Calu3 (cell line): ENCODE measurements around the gene GMFB. TPM values are rescaled to one million over a fixed set of nuclear protein-coding genes. Genes with fewer than 3 reads are reported as not detected.

Source experiments
- BruUV-seq: library from RNA; stranded (reverse); fragments of 400-500 nt; replicated peaks from 2 replicates; lab custom pipeline; 2021; lab: Mats Ljungman, UMichigan
- CTCF ChIA-PET: fragments of 300-600 bp; sonication (Branson Sonifier 250); formaldehyde crosslinking; loops from one replicate; lab custom pipeline; 2022; ENCODE audit warnings: antibody characterized with exemption; lab: Charles Lee
- DNase-seq: peaks from one replicate; pipeline ENCODE4 v3.0.0; 2022
- H3K27ac Mint-ChIP-seq: one replicate; pipeline ENCODE4 v1.8.0; 2022; ENCODE audit warnings: mixed read lengths; ENCODE audit not compliant: unreplicated experiment
- H3K27me3 Mint-ChIP-seq: one replicate; pipeline ENCODE4 v1.8.0; 2022; ENCODE audit warnings: mixed read lengths; ENCODE audit not compliant: unreplicated experiment
- H3K36me3 Mint-ChIP-seq: one replicate; pipeline ENCODE4 v1.8.0; 2022; ENCODE audit warnings: mild to moderate bottlenecking, moderate library complexity, mixed read lengths; ENCODE audit not compliant: insufficient read depth, unreplicated experiment
- H3K4me1 Mint-ChIP-seq: one replicate; pipeline ENCODE4 v1.8.0; 2022; ENCODE audit warnings: mild to moderate bottlenecking, low read depth, mixed read lengths; ENCODE audit not compliant: unreplicated experiment
- H3K4me3 Mint-ChIP-seq: one replicate; pipeline ENCODE4 v1.8.0; 2022; ENCODE audit warnings: mild to moderate bottlenecking, low read depth, moderate library complexity, mixed read lengths; ENCODE audit not compliant: unreplicated experiment
- H3K9me3 Mint-ChIP-seq: one replicate; pipeline ENCODE4 v1.8.0; 2022; ENCODE audit warnings: low read depth, mixed read lengths; ENCODE audit not compliant: unreplicated experiment
- intact Hi-C: fragments of 100-400 bp; cut with micrococcal nuclease; formaldehyde crosslinking; loops from one replicate; pipeline ENCODE4 v1.10.0; 2022; ENCODE audit not compliant: unreplicated experiment
- total RNA-seq: library from RNA; stranded (reverse); gene quantifications from 2 replicates; pipeline ENCODE4 v1.2.3, GENCODE V29; 2022
- TF ChIP-seq, protein P1 (sequence below): fragments of 200-600 bp; IDR thresholded peaks from one replicate; pipeline ENCODE4 v1.8.0; 2022; ENCODE audit warnings: antibody characterized with exemption; ENCODE audit not compliant: unreplicated experiment

GMFB gene
- total RNA-seq, 1 experiment from 2014 or later, result 39.2 TPM

DNA sequence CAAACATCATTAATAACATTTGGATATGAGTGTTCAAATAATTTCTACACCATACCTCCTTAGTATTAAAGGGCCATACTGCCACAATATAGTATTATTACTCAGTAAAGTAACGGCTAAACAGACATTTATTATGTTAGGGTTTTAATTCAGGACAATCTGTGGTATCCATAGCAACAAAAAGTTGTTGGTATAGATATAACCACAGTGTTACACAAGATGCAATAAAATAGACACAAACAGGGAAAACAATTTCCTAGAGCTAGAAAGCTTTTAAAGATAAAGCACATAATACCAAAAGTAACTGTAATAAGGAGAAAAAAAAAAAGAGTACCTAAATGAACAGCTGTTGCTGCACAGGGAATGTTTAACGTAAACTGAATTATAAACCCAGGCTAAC is 63.7 kb downstream of the GMFB start:
- H3K4me3 Mint-ChIP-seq, result no peak overlapping the region
- H3K36me3 Mint-ChIP-seq, result peaks cover 19% of the 10 kb centered on the region
- CTCF ChIA-PET, result no interaction called here
- H3K4me1 Mint-ChIP-seq, result peaks cover 8% of the 10 kb centered on the region
- TF ChIP-seq, protein P1, sequence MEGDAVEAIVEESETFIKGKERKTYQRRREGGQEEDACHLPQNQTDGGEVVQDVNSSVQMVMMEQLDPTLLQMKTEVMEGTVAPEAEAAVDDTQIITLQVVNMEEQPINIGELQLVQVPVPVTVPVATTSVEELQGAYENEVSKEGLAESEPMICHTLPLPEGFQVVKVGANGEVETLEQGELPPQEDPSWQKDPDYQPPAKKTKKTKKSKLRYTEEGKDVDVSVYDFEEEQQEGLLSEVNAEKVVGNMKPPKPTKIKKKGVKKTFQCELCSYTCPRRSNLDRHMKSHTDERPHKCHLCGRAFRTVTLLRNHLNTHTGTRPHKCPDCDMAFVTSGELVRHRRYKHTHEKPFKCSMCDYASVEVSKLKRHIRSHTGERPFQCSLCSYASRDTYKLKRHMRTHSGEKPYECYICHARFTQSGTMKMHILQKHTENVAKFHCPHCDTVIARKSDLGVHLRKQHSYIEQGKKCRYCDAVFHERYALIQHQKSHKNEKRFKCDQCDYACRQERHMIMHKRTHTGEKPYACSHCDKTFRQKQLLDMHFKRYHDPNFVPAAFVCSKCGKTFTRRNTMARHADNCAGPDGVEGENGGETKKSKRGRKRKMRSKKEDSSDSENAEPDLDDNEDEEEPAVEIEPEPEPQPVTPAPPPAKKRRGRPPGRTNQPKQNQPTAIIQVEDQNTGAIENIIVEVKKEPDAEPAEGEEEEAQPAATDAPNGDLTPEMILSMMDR, result no peak
- intact Hi-C loops, result no loop called here
- no peaks in the 10 kb centered on the region for H3K9me3 Mint-ChIP-seq
- no peaks in the 10 kb centered on the region for H3K27me3 Mint-ChIP-seq
- H3K27ac Mint-ChIP-seq, result no peak overlapping the region
- DNase-seq, result no peak
- BruUV-seq, result no TSS peak

Other genes with a start within 250 kb of the GMFB start
- 41.1 and 50.3 TPM in 2 replicates for gene CDKN3, start 92.0 kb downstream of the GMFB start, total RNA-seq
- 118 and 123 TPM in 2 replicates for gene CNIH1, start 47.6 kb downstream of the GMFB start, total RNA-seq
- 8.6 and 12.4 TPM in 2 replicates for gene CGRRF1, start 20.9 kb upstream of the GMFB start, total RNA-seq
- 10.9 and 14.4 TPM in 2 replicates for gene SAMD4A, start 78.1 kb upstream of the GMFB start, total RNA-seq